DMS 273 (cell line): ENCODE data around the gene PGLYRP4.

Experiments used
- DNase-seq: peaks from one replicate; lab custom pipeline; 2025; ENCODE audit not compliant: unreplicated experiment; lab: John Stamatoyannopoulos, UW

The PGLYRP4 gene

DNA sequence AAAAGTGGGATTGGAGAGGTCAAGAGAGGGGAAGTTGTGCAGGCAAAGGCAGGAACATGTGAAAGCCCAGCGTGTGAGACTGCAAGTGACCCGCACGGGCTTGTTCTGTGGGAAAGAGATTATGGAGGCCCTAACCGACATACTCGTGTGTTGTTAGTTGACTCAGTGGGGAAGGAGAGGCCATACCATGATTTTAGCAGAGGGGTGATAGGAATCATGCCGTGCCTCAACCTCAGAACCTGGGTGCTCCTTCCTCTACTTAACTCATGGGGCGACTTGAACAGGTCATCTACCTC is 55.2 kb downstream of the PGLYRP4 start:
- DNase-seq: no peak

- DNase-seq: peak; percentile 24
Observed at GRCh38 chr1:153292740-153293479, 55.7 kb downstream of the PGLYRP4 start.

DNA sequence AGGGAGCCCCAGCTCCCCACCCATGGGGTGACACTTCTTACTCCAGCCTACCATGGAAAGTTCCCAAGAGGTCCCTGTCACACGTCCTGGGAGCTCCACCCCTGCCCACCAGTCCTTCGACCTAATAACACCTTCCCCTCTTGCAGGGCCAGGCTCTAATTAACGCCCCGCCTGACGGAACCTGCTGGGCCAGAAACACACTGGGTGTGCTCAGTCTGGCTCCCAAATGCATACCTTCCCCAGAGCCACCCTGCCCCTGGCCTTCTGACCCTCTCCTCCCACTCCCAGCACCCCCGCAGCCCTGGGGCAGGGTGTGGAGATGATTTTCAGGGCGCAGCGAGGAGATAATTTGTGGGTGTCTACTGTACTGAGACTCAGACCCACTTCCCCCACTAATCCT is 56.5 kb downstream of the PGLYRP4 start:
- DNase-seq: no peak

- DNase-seq: no peak
Observed at GRCh38 chr1:153291514-153291913, 57.1 kb downstream of the PGLYRP4 start.

GRCh38 chr1:153288634-153289275 is 59.9 kb downstream of the PGLYRP4 start:
- DNase-seq: peak; percentile 53
